H1 (cell line): ENCODE data around the gene PHLPP1. TPM values are rescaled to one million over a fixed set of nuclear protein-coding genes. Genes with fewer than 3 reads are reported as not detected.

Experiments
- CTCF ChIA-PET: fragments of 300-600 bp; sonication (Branson Sonifier 250); formaldehyde crosslinking; loops from one replicate; lab custom pipeline; 2021; ENCODE audit not compliant: partially characterized antibody; lab: Charles Lee
- POLR2A ChIA-PET: fragments of 300-600 bp; sonication (Branson Sonifier 250); formaldehyde crosslinking; loops from one replicate; lab custom pipeline; 2021; ENCODE audit warnings: inconsistent platforms; ENCODE audit not compliant: partially characterized antibody; lab: Charles Lee
- DNase-seq, 2 experiments: peaks; one replicate each; pipeline versions ENCODE4 v3.0.0 to v3.0.0-alpha.2; 2010 to 2022; ENCODE audit warnings: low spot score in 2 of 2, low read depth in 1 of 2, mixed read lengths in 1 of 2
- FAIRE-seq: peaks from 2 replicates; lab custom pipeline; 2011; peaks lifted over from hg19 to GRCh38; lab: Jason Lieb, UNC
- H2AFZ ChIP-seq: 2 replicates; pipeline ENCODE4 v1.8.1; 2012; ENCODE audit warnings: low read length, inconsistent platforms
- H2AK5ac ChIP-seq: 2 replicates; pipeline ENCODE4 v1.6.1; 2013; ENCODE audit warnings: low read depth, low read length
- H2BK120ac ChIP-seq: replicated peaks from 2 replicates; pipeline ENCODE3; 2013; ENCODE audit warnings: low read depth, low read length, inconsistent platforms
- H2BK12ac ChIP-seq: 2 replicates; pipeline ENCODE4 v1.6.1; 2013; ENCODE audit warnings: low read depth, low read length
- H2BK15ac ChIP-seq: 2 replicates; pipeline ENCODE4 v1.6.1; 2013; ENCODE audit warnings: low read length
- H2BK20ac ChIP-seq: 2 replicates; pipeline ENCODE4 v1.6.1; 2013; ENCODE audit warnings: low read length
- H2BK5ac ChIP-seq: 2 replicates; pipeline ENCODE4 v1.6.1; 2013; ENCODE audit warnings: low read depth, low read length
- H3K14ac ChIP-seq: 2 replicates; pipeline ENCODE4 v1.6.1; 2013; ENCODE audit warnings: inconsistent platforms; ENCODE audit not compliant: insufficient read length
- H3K18ac ChIP-seq: 2 replicates; pipeline ENCODE4 v1.6.1; 2013; ENCODE audit warnings: low read length; ENCODE audit errors: extremely low read depth
- H3K23ac ChIP-seq: 2 replicates; pipeline ENCODE4 v1.6.1; 2013; ENCODE audit warnings: inconsistent platforms; ENCODE audit not compliant: insufficient read length
- H3K23me2 ChIP-seq: 2 replicates; pipeline ENCODE4 v1.6.1; 2013; ENCODE audit warnings: low read depth, low read length
- H3K27ac ChIP-seq: 2 replicates; pipeline ENCODE4 v1.6.1; 2011; ENCODE audit warnings: low read depth, low read length, inconsistent platforms
- H3K27me3 ChIP-seq, 4 experiments: replicated peaks in 1 of 4; 1 replicate in 1 of 4; 2 replicates in 3 of 4; pipeline versions ENCODE4 v1.6.1 to v1.8.1; 2011 to 2013; ENCODE audit warnings: low read length in 3 of 4, mild to moderate bottlenecking in 3 of 4, inconsistent platforms in 2 of 4, mixed read lengths in 2 of 4, moderate library complexity in 1 of 4; ENCODE audit not compliant: control insufficient read depth in 3 of 4, insufficient read depth in 3 of 4; ENCODE audit errors: extremely low read depth in 1 of 4
- H3K36me3 ChIP-seq, 4 experiments: 2 replicates each; pipeline versions ENCODE4 v1.6.1 to v1.8.1; 2011 to 2013; ENCODE audit warnings: mild to moderate bottlenecking in 4 of 4, low read length in 3 of 4, moderate library complexity in 2 of 4, control low read depth in 1 of 4, inconsistent platforms in 1 of 4; ENCODE audit not compliant: insufficient read depth in 4 of 4, control insufficient read depth in 2 of 4
- H3K4ac ChIP-seq: replicated peaks from 2 replicates; pipeline ENCODE3; 2013; ENCODE audit warnings: low read length, low read depth, mixed read lengths, inconsistent platforms; ENCODE audit not compliant: insufficient read length
- H3K4me1 ChIP-seq, 4 experiments: replicated peaks in 1 of 4; 1 replicate in 1 of 4; 2 replicates in 3 of 4; pipeline versions ENCODE4 v1.6.1 to v1.8.1; 2011 to 2013; ENCODE audit warnings: low read length in 3 of 4, inconsistent platforms in 2 of 4, mixed read lengths in 1 of 4; ENCODE audit not compliant: insufficient read depth in 4 of 4, control insufficient read depth in 3 of 4
- H3K4me2 ChIP-seq, 2 experiments: 2 replicates each; pipeline versions ENCODE4 v1.6.1 to v1.8.1; 2011 to 2013; ENCODE audit warnings: low read depth in 2 of 2, low read length in 2 of 2, control low read depth in 1 of 2, inconsistent platforms in 1 of 2, mild to moderate bottlenecking in 1 of 2; ENCODE audit not compliant: insufficient read depth in 1 of 2
- H3K4me3 ChIP-seq, 4 experiments: fragments of 200-600, 300-600 bp in 1 of 4; sonication (generic), shearing (Covaris generic), sonication (Bioruptor Twin) in 1 of 4; 2 replicates each; pipeline versions ENCODE4 v1.5.1 to v1.8.1; 2011 to 2016; ENCODE audit warnings: low read length in 4 of 4, low read depth in 3 of 4, control low read depth in 2 of 4, inconsistent platforms in 2 of 4, mild to moderate bottlenecking in 2 of 4, mixed read lengths in 1 of 4, moderate library complexity in 1 of 4; ENCODE audit not compliant: insufficient read depth in 2 of 4; ENCODE audit errors: extremely low read depth in 1 of 4
- H3K56ac ChIP-seq: replicated peaks from 2 replicates; pipeline ENCODE3; 2013; ENCODE audit warnings: low read depth, mild to moderate bottlenecking, mixed read lengths, low read length, inconsistent platforms; ENCODE audit not compliant: insufficient read length
- H3K79me1 ChIP-seq: 2 replicates; pipeline ENCODE4 v1.6.1; 2013; ENCODE audit warnings: low read depth, low read length, control low read depth
- H3K79me2 ChIP-seq, 2 experiments: 2 replicates each; pipeline versions ENCODE4 v1.6.1 to v1.8.1; 2012 to 2013; ENCODE audit warnings: low read length in 2 of 2, mild to moderate bottlenecking in 2 of 2, inconsistent platforms in 1 of 2; ENCODE audit not compliant: insufficient read depth in 2 of 2, control insufficient read depth in 1 of 2
- H3K9ac ChIP-seq, 4 experiments: replicated peaks in 1 of 4; 1 replicate in 1 of 4; 2 replicates in 3 of 4; pipeline versions ENCODE4 v1.6.1 to v1.8.1; 2011 to 2013; ENCODE audit warnings: low read depth in 3 of 4, low read length in 3 of 4, control low read depth in 2 of 4, mild to moderate bottlenecking in 2 of 4, moderate library complexity in 2 of 4, inconsistent platforms in 1 of 4; ENCODE audit errors: extremely low read depth in 1 of 4
- H3K9me3 ChIP-seq, 2 experiments: 2 replicates each; pipeline versions ENCODE4 v1.6.1 to v1.8.1; 2012 to 2013; ENCODE audit warnings: mild to moderate bottlenecking in 2 of 2, moderate library complexity in 2 of 2, control low read depth in 1 of 2, inconsistent platforms in 1 of 2, low read depth in 1 of 2, low read length in 1 of 2, mixed read lengths in 1 of 2; ENCODE audit not compliant: insufficient read depth in 2 of 2
- H4K20me1 ChIP-seq, 2 experiments: replicated peaks in 1 of 2; 2 replicates each; pipeline versions ENCODE3 to v1.8.1; 2011 to 2013; ENCODE audit warnings: inconsistent platforms in 2 of 2, low read length in 2 of 2, mild to moderate bottlenecking in 1 of 2; ENCODE audit not compliant: insufficient read depth in 2 of 2, control insufficient read depth in 1 of 2
- H4K5ac ChIP-seq: 2 replicates; pipeline ENCODE4 v1.6.1; 2013; ENCODE audit warnings: low read length, low read depth, mixed read lengths, inconsistent platforms; ENCODE audit not compliant: insufficient read length
- H4K8ac ChIP-seq: 2 replicates; pipeline ENCODE4 v1.8.0; 2013; ENCODE audit warnings: mild to moderate bottlenecking, moderate library complexity, low read length, inconsistent platforms; ENCODE audit not compliant: insufficient read depth; ENCODE audit errors: extremely low read depth
- H4K91ac ChIP-seq: replicated peaks from 2 replicates; pipeline ENCODE3; 2013; ENCODE audit warnings: low read length, mixed read lengths, inconsistent platforms; ENCODE audit not compliant: insufficient read length
- BACH1 ChIP-seq: IDR thresholded peaks from 2 replicates; pipeline ENCODE4 v1.6.1; 2012; ENCODE audit warnings: low read length, improper control_type of control experiment
- CHD2 ChIP-seq: IDR thresholded peaks from 2 replicates; pipeline ENCODE4 v1.6.1; 2012; ENCODE audit warnings: low read length, improper control_type of control experiment
- CTBP2 ChIP-seq: IDR thresholded peaks from 2 replicates; pipeline ENCODE4 v1.7.0; 2011; ENCODE audit warnings: borderline replicate concordance, mild to moderate bottlenecking, moderate library complexity, mixed read lengths, low read length; ENCODE audit not compliant: insufficient read depth, insufficient read length
- NRF1 ChIP-seq: IDR thresholded peaks from 2 replicates; pipeline ENCODE4 v1.6.1; 2011; ENCODE audit warnings: mild to moderate bottlenecking, low read depth, low read length, improper control_type of control experiment
- POLR2A ChIP-seq, 2 experiments: IDR thresholded peaks; 1 replicate in 1 of 2; 2 replicates in 1 of 2; pipeline ENCODE4 v1.6.1; 2011; ENCODE audit warnings: low read depth in 2 of 2, low read length in 2 of 2, mild to moderate bottlenecking in 2 of 2; ENCODE audit errors: control extremely low read depth in 1 of 2
- RBBP5 ChIP-seq: IDR thresholded peaks from 2 replicates; pipeline ENCODE4 v1.7.1; 2012; ENCODE audit warnings: low read depth, mild to moderate bottlenecking, inconsistent platforms, low read length, moderate library complexity, borderline replicate concordance
- SP1 ChIP-seq: IDR thresholded peaks from 2 replicates; pipeline ENCODE4 v1.6.1; 2011; ENCODE audit warnings: low read depth, low read length
- SP2 ChIP-seq: IDR thresholded peaks from 2 replicates; pipeline ENCODE4 v1.6.1; 2012; ENCODE audit warnings: mild to moderate bottlenecking, low read length, inconsistent platforms
- SUZ12 ChIP-seq: fragments of 200-600 bp; sonication (generic); IDR thresholded peaks from 2 replicates; pipeline ENCODE4 v1.6.1; 2012; ENCODE audit warnings: mild to moderate bottlenecking, inconsistent platforms, low read length, moderate library complexity, mixed read lengths
- TBP ChIP-seq: IDR thresholded peaks from 2 replicates; pipeline ENCODE4 v1.6.1; 2011; ENCODE audit warnings: low read depth, low read length, improper control_type of control experiment
- WGBS, 2 experiments: shearing (Covaris generic) in 1 of 2; methylation state at CpG; one replicate each; pipeline versions ENCODE4 v1.1.6 to v1.1.7; 2013 to 2015; ENCODE audit warnings: low lambda C conversion rate in 2 of 2, mixed read lengths in 2 of 2, inconsistent platforms in 1 of 2, low coverage in 1 of 2, missing lambda C conversion rate in 1 of 2; ENCODE audit not compliant: insufficient replicate concordance in 2 of 2, insufficient coverage in 1 of 2, insufficient read length in 1 of 2; ENCODE audit errors: extremely low coverage in 1 of 2, missing lambda C conversion rate in 1 of 2; 5-methylcytosine and 5-hydroxymethylcytosine counted together
- polyA plus RNA-seq, 7 experiments: library from polyadenylated mRNA; depleted of rRNA in 3 of 7; stranded (reverse) in 5 of 7; unstranded in 2 of 7; fragments of >200 nt in 5 of 7; fragments of 200-250 nt in 2 of 7; gene quantifications; 1 replicate in 5 of 7; 2 replicates in 1 of 7; 4 replicates in 1 of 7; pipeline versions ENCODE4 v1.2.1 to v1.2.3, GENCODE V29; 2011 to 2013; ENCODE audit warnings: missing spikeins in 2 of 7, mixed read lengths in 2 of 7
- total RNA-seq: library from RNA; stranded (reverse); fragmentation: NEBNext Ultra II Directional; extraction: Animal tissue kit (Norgen Biotek cat#: 25700); gene quantifications from 2 replicates; pipeline ENCODE4 v1.2.1, GENCODE V29; 2021
- TF ChIP-seq, protein P1 (sequence below): IDR thresholded peaks from 2 replicates; pipeline ENCODE4 v1.6.1; 2012; ENCODE audit warnings: inconsistent platforms
- TF ChIP-seq, protein P2 (sequence below): IDR thresholded peaks from 2 replicates; pipeline ENCODE4 v1.6.1; 2012; ENCODE audit warnings: low read length, inconsistent platforms

Gene PHLPP1
- total and polyA plus RNA-seq, 2 of the 8 experiments (the other 6 are each of a cell fraction or from before 2014, with no cell fraction given): 28.0 to 66.3 TPM

DNA sequence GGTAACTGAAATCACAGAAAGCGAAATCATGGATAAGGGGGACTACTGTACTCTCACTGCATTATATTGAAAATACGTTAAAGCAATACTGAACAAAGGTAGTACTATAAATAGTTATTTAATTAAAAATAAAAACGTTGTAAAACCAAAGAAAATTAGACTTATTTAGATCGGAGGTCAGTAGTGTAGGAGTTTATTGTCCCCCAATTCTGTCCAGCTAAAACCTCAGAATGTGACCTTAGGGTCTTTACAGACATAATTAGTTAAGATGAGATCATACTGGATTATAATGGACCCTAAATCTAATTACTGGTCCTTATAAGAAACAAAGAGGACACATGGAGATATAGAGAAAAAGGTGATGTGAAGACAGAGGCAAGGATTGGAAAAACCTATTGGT, 95.3 kb downstream of the PHLPP1 start:
- no peak overlapping the region for H3K4me2 ChIP-seq

More for the DNA sequence above, 95.3 kb downstream of the PHLPP1 start:
- Histone ChIP-seq H3K56ac (no peak overlapping the region), H2BK5ac (no peak overlapping the region), H4K20me1 (no peaks in the 10 kb centered on the region), H4K8ac (no peak overlapping the region), H3K4me3 (no peak overlapping the region), H2AFZ (no peak overlapping the region), H4K5ac (no peak overlapping the region), H3K36me3 (no peaks in the 10 kb centered on the region), H3K79me2 (peaks cover 13 to 96% of the 10 kb centered on the region in 2 experiments; a peak in 3 of 4 replicates), H4K91ac (no peak overlapping the region), H2AK5ac (no peak overlapping the region), H3K4me1 (peaks cover 0 to 19% (median 8%) of the 10 kb centered on the region in 4 experiments; a peak in 5 of 7 replicates), H3K9ac (no peak overlapping the region), H3K23me2 (no peaks in the 10 kb centered on the region), H3K4ac (no peak overlapping the region), H3K23ac (no peak overlapping the region), H2BK120ac (no peak overlapping the region), H2BK12ac (no peak overlapping the region), H2BK20ac (no peak overlapping the region), H3K27me3 (no peaks in the 10 kb centered on the region), H3K9me3 (no peaks in the 10 kb centered on the region), H3K27ac (no peak overlapping the region), H3K79me1 (peaks cover 7% of the 10 kb centered on the region), H2BK15ac (no peak overlapping the region), H3K14ac (no peak overlapping the region), H3K18ac (no peak overlapping the region)
- DNase-seq (no peak), FAIRE-seq (no peak)
- TF ChIP-seq, protein P1, sequence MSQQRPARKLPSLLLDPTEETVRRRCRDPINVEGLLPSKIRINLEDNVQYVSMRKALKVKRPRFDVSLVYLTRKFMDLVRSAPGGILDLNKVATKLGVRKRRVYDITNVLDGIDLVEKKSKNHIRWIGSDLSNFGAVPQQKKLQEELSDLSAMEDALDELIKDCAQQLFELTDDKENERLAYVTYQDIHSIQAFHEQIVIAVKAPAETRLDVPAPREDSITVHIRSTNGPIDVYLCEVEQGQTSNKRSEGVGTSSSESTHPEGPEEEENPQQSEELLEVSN: no peak
- TF ChIP-seq NRF1 (no peak), SP2 (no peak), BACH1 (no peak), TBP (no peak), POLR2A (IDR thresholded peaks at IDR 0.05; ENCODE audit: control extremely low read depth in 1 of 2, low read depth in 2 of 2, low read length in 2 of 2) (no peak), CTBP2 (no peak), RBBP5 (no peak), SP1 (no peak), CHD2 (no peak), SUZ12 (no peak)
- TF ChIP-seq, protein P2, sequence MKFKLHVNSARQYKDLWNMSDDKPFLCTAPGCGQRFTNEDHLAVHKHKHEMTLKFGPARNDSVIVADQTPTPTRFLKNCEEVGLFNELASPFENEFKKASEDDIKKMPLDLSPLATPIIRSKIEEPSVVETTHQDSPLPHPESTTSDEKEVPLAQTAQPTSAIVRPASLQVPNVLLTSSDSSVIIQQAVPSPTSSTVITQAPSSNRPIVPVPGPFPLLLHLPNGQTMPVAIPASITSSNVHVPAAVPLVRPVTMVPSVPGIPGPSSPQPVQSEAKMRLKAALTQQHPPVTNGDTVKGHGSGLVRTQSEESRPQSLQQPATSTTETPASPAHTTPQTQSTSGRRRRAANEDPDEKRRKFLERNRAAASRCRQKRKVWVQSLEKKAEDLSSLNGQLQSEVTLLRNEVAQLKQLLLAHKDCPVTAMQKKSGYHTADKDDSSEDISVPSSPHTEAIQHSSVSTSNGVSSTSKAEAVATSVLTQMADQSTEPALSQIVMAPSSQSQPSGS: no peak
- POLR2A ChIA-PET: no interaction called here
- CTCF ChIA-PET: no interaction called here
- WGBS, 2 experiments: 71% methylated on average over 4 of the region's 4 CpGs; no CpG with 5 or more reads in 1 of the 2 experiments
